Measurements from ENCODE around the gene PSME3. TPM values are rescaled to one million over a fixed set of nuclear protein-coding genes. Genes with fewer than 3 reads are reported as not detected.
"Not testable (repeated sequence)": the region's sequence is repeated elsewhere in the genome, so short reads cannot be mapped to it uniquely, and the experiment has no call there.

PSME3 gene
- total and polyA plus RNA-seq, 2 experiments from 2014 or later, result 93.5 to 178 TPM

GRCh38 chr17:42855048-42855596 is 21.9 kb downstream of the PSME3 start (continued):
- TF ChIP-seq, protein P1, sequence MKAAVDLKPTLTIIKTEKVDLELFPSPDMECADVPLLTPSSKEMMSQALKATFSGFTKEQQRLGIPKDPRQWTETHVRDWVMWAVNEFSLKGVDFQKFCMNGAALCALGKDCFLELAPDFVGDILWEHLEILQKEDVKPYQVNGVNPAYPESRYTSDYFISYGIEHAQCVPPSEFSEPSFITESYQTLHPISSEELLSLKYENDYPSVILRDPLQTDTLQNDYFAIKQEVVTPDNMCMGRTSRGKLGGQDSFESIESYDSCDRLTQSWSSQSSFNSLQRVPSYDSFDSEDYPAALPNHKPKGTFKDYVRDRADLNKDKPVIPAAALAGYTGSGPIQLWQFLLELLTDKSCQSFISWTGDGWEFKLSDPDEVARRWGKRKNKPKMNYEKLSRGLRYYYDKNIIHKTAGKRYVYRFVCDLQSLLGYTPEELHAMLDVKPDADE (IDR thresholded peaks at IDR 0.05), result no peak
- TF ChIP-seq POLR2AphosphoS5 (IDR thresholded peaks at IDR 0.05; ENCODE audit: low read depth) (no peak), ZNF114 (CRISPR knock-in tag; IDR thresholded peaks at IDR 0.05) (no peak), NANOG (IDR thresholded peaks at IDR 0.05; ENCODE audit: borderline replicate concordance) (no peak), JUNB (IDR thresholded peaks at IDR 0.05; ENCODE audit: unreplicated experiment) (no peak), ZNF331 (CRISPR knock-in tag; IDR thresholded peaks at IDR 0.05; ENCODE audit: low read depth) (no peak), STAT1 (IDR thresholded peaks at IDR 0.05; ENCODE audit: unreplicated experiment) (no peak)
- TF ChIP-seq, protein P2, sequence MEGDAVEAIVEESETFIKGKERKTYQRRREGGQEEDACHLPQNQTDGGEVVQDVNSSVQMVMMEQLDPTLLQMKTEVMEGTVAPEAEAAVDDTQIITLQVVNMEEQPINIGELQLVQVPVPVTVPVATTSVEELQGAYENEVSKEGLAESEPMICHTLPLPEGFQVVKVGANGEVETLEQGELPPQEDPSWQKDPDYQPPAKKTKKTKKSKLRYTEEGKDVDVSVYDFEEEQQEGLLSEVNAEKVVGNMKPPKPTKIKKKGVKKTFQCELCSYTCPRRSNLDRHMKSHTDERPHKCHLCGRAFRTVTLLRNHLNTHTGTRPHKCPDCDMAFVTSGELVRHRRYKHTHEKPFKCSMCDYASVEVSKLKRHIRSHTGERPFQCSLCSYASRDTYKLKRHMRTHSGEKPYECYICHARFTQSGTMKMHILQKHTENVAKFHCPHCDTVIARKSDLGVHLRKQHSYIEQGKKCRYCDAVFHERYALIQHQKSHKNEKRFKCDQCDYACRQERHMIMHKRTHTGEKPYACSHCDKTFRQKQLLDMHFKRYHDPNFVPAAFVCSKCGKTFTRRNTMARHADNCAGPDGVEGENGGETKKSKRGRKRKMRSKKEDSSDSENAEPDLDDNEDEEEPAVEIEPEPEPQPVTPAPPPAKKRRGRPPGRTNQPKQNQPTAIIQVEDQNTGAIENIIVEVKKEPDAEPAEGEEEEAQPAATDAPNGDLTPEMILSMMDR (conservative IDR thresholded peaks at IDR 0.05; ENCODE audit: low read depth in 2 of 2), result no peak
- TF ChIP-seq, protein P3, sequence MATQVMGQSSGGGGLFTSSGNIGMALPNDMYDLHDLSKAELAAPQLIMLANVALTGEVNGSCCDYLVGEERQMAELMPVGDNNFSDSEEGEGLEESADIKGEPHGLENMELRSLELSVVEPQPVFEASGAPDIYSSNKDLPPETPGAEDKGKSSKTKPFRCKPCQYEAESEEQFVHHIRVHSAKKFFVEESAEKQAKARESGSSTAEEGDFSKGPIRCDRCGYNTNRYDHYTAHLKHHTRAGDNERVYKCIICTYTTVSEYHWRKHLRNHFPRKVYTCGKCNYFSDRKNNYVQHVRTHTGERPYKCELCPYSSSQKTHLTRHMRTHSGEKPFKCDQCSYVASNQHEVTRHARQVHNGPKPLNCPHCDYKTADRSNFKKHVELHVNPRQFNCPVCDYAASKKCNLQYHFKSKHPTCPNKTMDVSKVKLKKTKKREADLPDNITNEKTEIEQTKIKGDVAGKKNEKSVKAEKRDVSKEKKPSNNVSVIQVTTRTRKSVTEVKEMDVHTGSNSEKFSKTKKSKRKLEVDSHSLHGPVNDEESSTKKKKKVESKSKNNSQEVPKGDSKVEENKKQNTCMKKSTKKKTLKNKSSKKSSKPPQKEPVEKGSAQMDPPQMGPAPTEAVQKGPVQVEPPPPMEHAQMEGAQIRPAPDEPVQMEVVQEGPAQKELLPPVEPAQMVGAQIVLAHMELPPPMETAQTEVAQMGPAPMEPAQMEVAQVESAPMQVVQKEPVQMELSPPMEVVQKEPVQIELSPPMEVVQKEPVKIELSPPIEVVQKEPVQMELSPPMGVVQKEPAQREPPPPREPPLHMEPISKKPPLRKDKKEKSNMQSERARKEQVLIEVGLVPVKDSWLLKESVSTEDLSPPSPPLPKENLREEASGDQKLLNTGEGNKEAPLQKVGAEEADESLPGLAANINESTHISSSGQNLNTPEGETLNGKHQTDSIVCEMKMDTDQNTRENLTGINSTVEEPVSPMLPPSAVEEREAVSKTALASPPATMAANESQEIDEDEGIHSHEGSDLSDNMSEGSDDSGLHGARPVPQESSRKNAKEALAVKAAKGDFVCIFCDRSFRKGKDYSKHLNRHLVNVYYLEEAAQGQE (IDR thresholded peaks at IDR 0.05; ENCODE audit: unreplicated experiment), result no peak

DNA sequence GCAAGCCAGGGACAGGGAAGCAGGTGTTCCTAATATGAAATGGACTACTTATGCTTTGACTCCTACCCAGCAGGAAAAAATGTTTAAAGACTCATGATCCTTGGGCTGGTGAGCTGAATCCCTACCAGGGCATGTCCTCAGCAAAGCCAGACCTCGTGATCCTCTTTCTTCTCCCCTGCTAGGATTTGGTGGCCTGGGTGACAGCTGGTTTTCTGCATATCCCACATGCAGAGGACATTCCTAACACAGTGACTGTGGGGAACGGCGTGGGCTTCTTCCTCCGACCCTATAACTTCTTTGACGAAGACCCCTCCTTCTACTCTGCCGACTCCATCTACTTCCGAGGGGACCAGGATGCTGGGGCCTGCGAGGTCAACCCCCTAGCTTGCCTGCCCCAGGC is 22.9 kb downstream of the PSME3 start:
- H3K4me3 Mint-ChIP-seq; H3K4me2 ChIP-seq; H3K4me1 Mint-ChIP-seq; H3K36me3 Mint-ChIP-seq (ENCODE audit: low read depth); H3K27ac ChIP-seq (ENCODE audit: low read depth); H4K20me1 ChIP-seq (replicated peaks; ENCODE audit: insufficient read depth); H3K4me1 ChIP-seq (ENCODE audit: insufficient read depth); H3K27ac Mint-ChIP-seq; DNase-seq (ENCODE audit: low spot score); H3K4me3 ChIP-seq; H3F3A ChIP-seq (replicated peaks; ENCODE audit: low read depth); H3K27me3 Mint-ChIP-seq (ENCODE audit: insufficient read depth, low read depth, poor library complexity); H2AFZ ChIP-seq; ATAC-seq; H3K9me2 ChIP-seq (ENCODE audit: insufficient read depth); H3K79me2 ChIP-seq (replicated peaks; ENCODE audit: insufficient read depth); H3K27me3 ChIP-seq (ENCODE audit: insufficient read depth); H3K36me3 ChIP-seq (ENCODE audit: insufficient read depth); H3K9me3 Mint-ChIP-seq: not testable (repeated sequence)

GRCh38 chr17:42856516-42856915 is 23.3 kb downstream of the PSME3 start:
- H3K27ac Mint-ChIP-seq; H3K4me1 Mint-ChIP-seq; H3K27me3 Mint-ChIP-seq (ENCODE audit: insufficient read depth, low read depth, poor library complexity); H3F3A ChIP-seq (replicated peaks; ENCODE audit: low read depth); DNase-seq (ENCODE audit: low spot score); H3K79me2 ChIP-seq (replicated peaks; ENCODE audit: insufficient read depth); H4K20me1 ChIP-seq (replicated peaks; ENCODE audit: insufficient read depth); H3K4me3 ChIP-seq; H3K9me2 ChIP-seq (ENCODE audit: insufficient read depth); H3K4me3 Mint-ChIP-seq; ATAC-seq; H3K9me3 Mint-ChIP-seq; H3K4me1 ChIP-seq (ENCODE audit: insufficient read depth); H3K27ac ChIP-seq (ENCODE audit: low read depth); H3K4me2 ChIP-seq; H2AFZ ChIP-seq; H3K36me3 Mint-ChIP-seq (ENCODE audit: low read depth); H3K36me3 ChIP-seq (ENCODE audit: insufficient read depth); H3K27me3 ChIP-seq (ENCODE audit: insufficient read depth): not testable (repeated sequence)

Measured in GM23338 (cell line).